A549 treated with AZD9567 at 1 μM for 4 hours (cell line): ENCODE results near the gene MSRB1. TPM values are rescaled to one million over a fixed set of nuclear protein-coding genes. Genes with fewer than 3 reads are reported as not detected.

ENCODE experiments used
- total RNA-seq: library from RNA; stranded (reverse); fragments of 200-300 nt; extraction: Qiagen RNA extraction; gene quantifications from 5 replicates; pipeline ENCODE4 v1.2.3, GENCODE V29; 2022; ENCODE audit not compliant: insufficient read depth

The MSRB1 gene, protein sequence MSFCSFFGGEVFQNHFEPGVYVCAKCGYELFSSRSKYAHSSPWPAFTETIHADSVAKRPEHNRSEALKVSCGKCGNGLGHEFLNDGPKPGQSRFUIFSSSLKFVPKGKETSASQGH
- total RNA-seq = 25.4 to 35.1 TPM (median 34.9 TPM) in 5 replicates

DNA sequence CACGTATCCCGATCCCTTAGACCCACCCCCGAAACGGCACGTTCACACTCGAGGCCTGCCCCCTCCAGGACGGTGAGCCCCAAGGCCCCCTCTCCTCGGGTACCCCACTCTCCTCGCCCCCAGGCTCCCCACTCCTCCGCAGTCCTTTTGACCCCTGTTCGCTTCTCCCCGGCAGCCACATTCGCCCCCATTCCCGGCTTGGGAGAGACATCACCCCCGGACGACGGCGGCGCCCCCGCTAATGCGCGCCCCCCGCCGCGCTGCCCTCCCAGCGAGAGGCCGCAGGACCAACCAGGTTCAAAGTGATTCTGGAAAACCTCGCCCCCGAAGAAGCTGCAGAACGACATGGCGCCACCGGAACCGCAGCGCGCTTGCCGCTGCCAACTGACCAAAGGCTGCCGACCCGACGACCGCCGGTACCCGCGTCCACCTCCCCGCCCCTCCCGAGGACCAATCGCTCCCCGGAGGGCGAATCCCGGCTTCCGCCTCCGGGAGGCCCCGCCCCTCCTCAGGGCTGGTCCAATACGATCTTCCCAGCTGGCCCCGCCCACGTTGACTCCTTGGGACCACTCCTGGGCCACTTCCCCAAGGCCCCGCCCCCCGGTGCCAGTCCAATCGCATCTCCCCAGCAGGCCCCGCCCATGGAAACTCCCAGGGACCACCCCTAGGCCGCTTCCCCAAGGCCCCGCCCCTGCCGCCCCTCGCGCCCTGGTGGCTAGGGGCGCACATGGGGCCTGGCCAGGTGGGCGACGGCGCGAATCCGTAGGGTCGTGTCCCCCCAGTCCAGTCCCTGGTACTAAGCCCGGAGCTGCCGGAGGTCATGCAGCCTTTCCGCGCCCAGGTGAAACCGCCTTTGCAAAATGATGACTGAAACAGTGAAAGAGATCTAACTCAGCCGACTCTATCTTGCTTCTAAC lies at the start of gene MSRB1:
Gene MSRB1 (minus strand): TSS at position 390 of the 917 bp plus-strand sequence. CDS start 43 bp downstream, at position 347.

DNA sequence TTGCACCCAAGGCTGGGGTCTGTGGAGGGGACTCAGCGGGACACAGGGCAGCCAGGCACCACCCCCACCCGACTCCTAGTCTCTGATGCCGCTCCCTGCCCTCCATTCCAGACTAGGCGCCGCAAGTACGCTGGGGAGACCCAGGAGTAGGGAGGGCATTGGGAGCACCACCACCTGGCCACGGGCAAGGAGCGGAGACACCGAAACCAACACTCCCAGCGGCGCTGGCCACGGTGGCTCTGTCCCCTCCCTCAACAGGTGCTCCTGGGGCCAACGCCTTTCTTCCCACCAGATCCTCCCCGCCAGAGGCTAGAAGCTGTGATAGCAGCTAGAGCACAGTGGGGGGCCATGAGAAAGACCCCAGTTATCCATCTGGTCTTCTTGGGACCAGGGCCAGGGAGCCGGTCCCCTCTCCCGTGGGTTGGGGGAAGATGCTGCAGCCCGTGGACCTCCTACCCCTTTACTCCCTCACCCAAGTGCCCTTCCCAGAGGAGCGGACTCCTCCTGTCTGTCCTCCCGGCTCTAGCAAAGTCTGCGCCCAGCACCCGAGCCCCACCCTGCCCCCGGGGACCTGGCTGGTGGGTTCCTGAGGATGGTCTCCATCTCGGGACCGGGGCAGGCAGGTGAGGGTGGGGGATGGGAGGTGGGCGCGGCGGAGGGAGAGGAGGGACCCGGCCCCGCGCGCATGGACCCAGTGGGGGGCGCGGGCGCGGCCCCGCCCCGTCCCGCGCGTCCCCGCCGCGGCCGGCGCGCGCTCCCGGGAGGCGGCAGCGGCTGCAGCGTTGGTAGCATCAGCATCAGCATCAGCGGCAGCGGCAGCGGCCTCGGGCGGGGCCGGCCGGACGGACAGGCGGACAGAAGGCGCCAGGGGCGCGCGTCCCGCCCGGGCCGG lies 46.5 kb upstream of the MSRB1 start, which contains the start of gene SYNGR3:
Gene SYNGR3 (plus strand): TSS at position 762 of the 892 bp plus-strand sequence. CDS start 133 bp downstream, outside the sequence.

GRCh38 chr16:1983544-1984346 lies 40.7 kb upstream of the MSRB1 start, which contains the start of gene GFER:
TSS of gene GFER (plus strand) at chr16:1984193. CDS start at chr16:1984219, 26 bp downstream.

DNA sequence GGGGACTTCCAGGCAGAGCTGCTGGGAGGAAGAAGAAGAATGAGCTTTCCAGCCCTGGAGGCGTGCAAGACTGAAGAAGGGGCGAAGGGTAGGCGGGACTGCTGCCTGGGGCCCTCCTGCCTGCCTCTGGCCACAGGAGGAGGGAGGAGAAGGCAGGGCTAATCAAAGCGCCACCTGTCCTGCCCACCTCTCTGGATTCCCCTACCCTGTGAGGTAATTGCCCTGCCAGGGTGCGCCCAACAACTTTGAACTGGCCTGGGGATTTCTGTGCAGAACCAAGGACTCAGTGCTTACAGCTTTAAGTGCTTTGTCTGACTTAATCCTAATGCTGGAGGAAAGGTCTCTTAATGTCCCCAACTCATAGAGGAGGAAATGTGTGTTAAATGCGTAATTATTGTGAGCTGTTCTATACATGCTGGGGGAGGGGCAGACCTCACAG lies 38.4 kb upstream of the MSRB1 start, which contains the start of gene NOXO1:
Gene NOXO1 (minus strand): TSS at position 72 of the 439 bp plus-strand sequence. CDS start 290 bp downstream, outside the sequence.

GRCh38 chr16:1971796-1972489 lies 28.9 kb upstream of the MSRB1 start, which contains the start of gene TBL3:
TSS of gene TBL3 (plus strand) at chr16:1972053. CDS start at chr16:1972165, 112 bp downstream.

DNA sequence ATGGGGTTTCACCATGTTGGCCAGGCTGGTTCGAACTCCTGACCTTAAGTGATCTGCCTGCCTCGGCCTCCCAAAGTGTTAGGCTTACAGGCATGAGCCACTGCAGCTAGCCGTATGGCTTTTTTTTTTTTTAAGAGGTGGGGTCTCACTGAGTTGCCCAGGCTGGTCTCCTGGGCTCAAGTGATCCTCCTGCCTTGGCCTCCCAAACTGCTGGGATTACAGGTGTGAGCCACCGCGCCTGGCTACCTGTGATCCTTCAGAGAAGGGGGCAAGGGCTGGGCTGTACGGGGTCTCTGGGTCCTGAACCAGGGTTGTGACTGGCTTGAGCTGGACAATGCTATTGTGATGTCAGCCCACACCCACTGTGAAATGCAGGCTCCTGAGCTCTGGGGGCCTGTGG lies 23.5 kb upstream of the MSRB1 start, which contains the start of gene RNF151:
Gene RNF151 (plus strand): TSS at position 397 of the 400 bp plus-strand sequence. CDS start 26 bp downstream, outside the sequence.

DNA sequence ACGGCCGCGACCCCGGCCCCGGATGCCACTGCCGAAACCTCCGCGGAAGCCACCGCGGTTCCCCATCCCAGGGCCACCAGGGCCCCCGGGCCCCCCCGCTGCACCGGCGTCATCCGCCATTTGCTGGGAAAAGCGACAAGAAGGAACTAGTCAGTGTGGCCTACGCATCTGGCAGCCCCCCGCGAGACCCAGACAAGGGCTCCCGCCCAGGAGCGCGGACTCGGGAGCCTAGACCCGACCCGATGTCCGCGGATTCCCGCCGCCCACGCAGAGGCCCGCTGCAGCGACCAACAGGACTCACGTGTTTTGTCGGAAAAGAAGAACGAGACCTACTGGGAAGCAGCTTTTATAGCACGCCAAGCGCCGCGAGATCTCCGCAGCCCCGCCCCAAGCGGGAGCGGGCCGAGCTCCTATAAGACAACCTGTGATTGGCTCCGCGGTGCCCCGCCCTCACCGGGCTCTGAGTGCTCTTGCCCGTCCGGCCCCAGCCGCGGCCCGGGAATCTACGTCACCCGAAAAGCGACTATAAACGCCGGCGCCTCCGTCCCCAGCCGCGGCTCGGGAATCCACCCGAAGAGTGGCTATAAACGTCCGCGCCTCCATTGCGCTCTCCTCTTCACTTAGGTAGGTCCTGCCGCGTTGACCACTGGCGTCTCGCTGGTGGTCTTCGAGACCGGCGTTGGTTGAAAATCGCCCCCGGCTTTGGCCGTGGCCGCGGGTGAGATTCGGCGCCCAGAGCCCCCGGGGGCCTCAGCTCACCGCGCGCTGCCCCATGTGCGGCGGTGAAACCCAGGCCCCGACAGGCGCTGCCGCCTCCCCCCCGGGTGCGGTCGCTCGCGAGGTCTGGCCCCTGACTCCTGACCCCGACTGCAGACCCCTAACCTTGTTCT lies 21.8 kb upstream of the MSRB1 start, which contains the start of gene RPS2:
Gene RPS2 (minus strand): TSS at position 321 of the 890 bp plus-strand sequence. CDS start 201 bp downstream, at position 120.

GRCh38 chr16:1959269-1960039 lies 16.5 kb upstream of the MSRB1 start, which contains the start of gene NDUFB10:
TSS of gene NDUFB10 (plus strand) at chr16:1959538. CDS start at chr16:1959625, 87 bp downstream.

DNA sequence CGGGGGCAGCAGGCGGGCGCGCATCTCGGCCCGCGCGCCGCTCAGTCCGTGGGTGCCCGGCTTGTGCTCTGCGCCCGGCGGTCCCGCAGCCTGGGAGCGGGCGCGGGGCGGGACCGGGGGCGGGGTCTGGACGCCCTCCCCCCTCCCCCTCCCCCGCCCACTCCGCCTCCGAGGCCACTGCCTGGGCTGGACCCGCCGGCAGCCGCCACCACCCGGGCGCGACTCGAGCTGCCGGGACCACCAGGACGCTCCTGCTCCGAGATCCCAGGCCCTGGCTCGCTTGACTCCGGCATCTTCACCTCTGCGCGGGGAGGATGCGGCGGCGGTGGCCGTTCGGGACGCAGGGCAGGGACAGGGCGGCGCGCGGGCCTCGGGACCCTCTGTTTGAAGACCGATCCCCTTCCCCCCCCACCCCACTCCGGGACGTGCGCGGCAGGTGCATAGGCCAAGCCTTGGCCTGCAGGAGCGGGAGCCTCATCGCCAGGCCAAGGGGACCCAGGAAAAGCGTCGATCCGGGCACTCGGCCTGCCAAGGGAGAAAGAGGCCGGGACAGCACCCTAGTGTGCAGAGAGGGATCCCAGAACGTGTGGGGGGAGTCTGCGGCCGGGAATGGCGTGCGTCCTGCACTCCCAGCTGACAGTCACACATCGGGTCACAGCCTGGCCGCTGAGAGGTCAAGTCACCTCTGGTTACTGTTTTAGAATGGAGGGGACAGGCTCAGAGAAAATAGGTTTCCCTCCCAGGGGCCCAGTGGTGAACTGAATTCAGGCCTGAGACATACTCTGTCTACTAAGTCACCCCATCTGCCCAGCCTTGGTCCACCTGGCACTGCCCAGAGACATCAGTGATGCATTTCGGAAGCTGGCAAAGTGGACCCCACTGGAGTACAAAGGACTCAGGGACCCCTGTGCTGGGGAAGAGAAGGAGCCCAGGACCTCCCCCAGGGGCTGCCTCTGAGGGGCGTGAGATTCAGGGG lies 24.4 kb downstream of the MSRB1 start, which contains the start of gene HS3ST6:
Gene HS3ST6 (minus strand): TSS at position 65 of the 976 bp plus-strand sequence. CDS start 92 bp downstream, outside the sequence.

Other genes with a start within 250 kb of the MSRB1 start
- 46.1 to 71.8 TPM (median 63.2 TPM) in 5 replicates for gene MAPK8IP3, start 237.0 kb downstream of the MSRB1 start, total RNA-seq
- 25.1 to 64.0 TPM (median 61.2 TPM) in 5 replicates for gene NME3, start 171.7 kb downstream of the MSRB1 start, total RNA-seq
- 4.1 to 12.2 TPM (median 11.4 TPM) in 5 replicates for gene EME2, start 170.4 kb downstream of the MSRB1 start, total RNA-seq
- 126 to 264 TPM (median 252 TPM) in 5 replicates for gene MRPS34, start 170.1 kb downstream of the MSRB1 start, total RNA-seq
- gene SPSB3, start 160.6 kb downstream of the MSRB1 start, total RNA-seq = 21.9 to 31.5 TPM (median 27.5 TPM) in 5 replicates
- gene NUBP2, start 160.2 kb downstream of the MSRB1 start, total RNA-seq = 54.1 to 93.4 TPM (median 86.7 TPM) in 5 replicates
- 0.06 to 0.20 TPM (median 0.07 TPM) in 4 of 5 replicates, not detected in the other for gene IGFALS, start 149.5 kb downstream of the MSRB1 start, total RNA-seq
- gene HAGH, start 116.4 kb downstream of the MSRB1 start, total RNA-seq = 64.2 to 78.9 TPM (median 76.2 TPM) in 5 replicates
- 45.9 to 58.9 TPM (median 47.9 TPM) in 5 replicates for gene FAHD1, start 116.0 kb downstream of the MSRB1 start, total RNA-seq
- 0.96 to 1.3 TPM (median 0.99 TPM) in 4 of 5 replicates, not detected in the other for gene MEIOB, start 71.0 kb downstream of the MSRB1 start, total RNA-seq
- 1.8 to 1.9 TPM (median 1.9 TPM) in 4 of 5 replicates, not detected in the other for gene HS3ST6, start 24.8 kb downstream of the MSRB1 start, total RNA-seq
- gene RPL3L, start 11.5 kb upstream of the MSRB1 start, total RNA-seq = 0.08 to 0.15 TPM in 2 of 5 replicates, not detected in the others
- gene NDUFB10, start 16.3 kb upstream of the MSRB1 start, total RNA-seq = 238 to 284 TPM (median 251 TPM) in 5 replicates
- gene RPS2, start 21.6 kb upstream of the MSRB1 start, total RNA-seq = 3,446 to 5,640 TPM (median 5,518 TPM) in 5 replicates
- 0.11 TPM in 1 of 5 replicates, not detected in the others for gene RNF151, start 23.7 kb upstream of the MSRB1 start, total RNA-seq
- gene TBL3, start 28.9 kb upstream of the MSRB1 start, total RNA-seq = 31.4 to 44.1 TPM (median 40.6 TPM) in 5 replicates
- gene NOXO1, start 38.3 kb upstream of the MSRB1 start, total RNA-seq = 0.22 to 4.7 TPM (median 0.30 TPM) in 5 replicates
- 23.1 to 43.3 TPM (median 40.1 TPM) in 5 replicates for gene GFER, start 41.0 kb upstream of the MSRB1 start, total RNA-seq
- gene SYNGR3, start 46.8 kb upstream of the MSRB1 start, total RNA-seq = 3.9 to 8.9 TPM (median 7.8 TPM) in 5 replicates
- gene ZNF598, start 66.6 kb upstream of the MSRB1 start, total RNA-seq = 51.5 to 66.8 TPM (median 63.1 TPM) in 5 replicates
- gene NPW, start 76.6 kb upstream of the MSRB1 start, total RNA-seq = 0.59 to 1.9 TPM (median 1.3 TPM) in 4 of 5 replicates, not detected in the other
- 40.0 to 57.0 TPM (median 55.2 TPM) in 5 replicates for gene NHERF2, start 83.7 kb upstream of the MSRB1 start, total RNA-seq
- gene NTHL1, start 104.6 kb upstream of the MSRB1 start, total RNA-seq = 24.3 to 47.2 TPM (median 44.1 TPM) in 5 replicates
- 39.4 to 48.8 TPM (median 41.7 TPM) in 5 replicates for gene TSC2, start 104.8 kb upstream of the MSRB1 start, total RNA-seq
- gene PKD1, start 192.7 kb upstream of the MSRB1 start, total RNA-seq = 20.8 to 62.8 TPM (median 57.0 TPM) in 5 replicates
- 3.1 to 11.1 TPM (median 3.8 TPM) in 5 replicates for gene RAB26, start 205.4 kb upstream of the MSRB1 start, total RNA-seq
- gene TRAF7, start 212.6 kb upstream of the MSRB1 start, total RNA-seq = 40.5 to 58.1 TPM (median 52.2 TPM) in 5 replicates